GM21576 (cell line): Measurements from ENCODE around the gene LRIT2.

Experiments used
- ATAC-seq: cut with Tn5 transposase; IDR thresholded peaks from one replicate; pipeline ENCODE4 v1.9.1; 2021; ENCODE audit warnings: mild to moderate bottlenecking, moderate library complexity; ENCODE audit not compliant: unreplicated experiment

LRIT2 gene

DNA sequence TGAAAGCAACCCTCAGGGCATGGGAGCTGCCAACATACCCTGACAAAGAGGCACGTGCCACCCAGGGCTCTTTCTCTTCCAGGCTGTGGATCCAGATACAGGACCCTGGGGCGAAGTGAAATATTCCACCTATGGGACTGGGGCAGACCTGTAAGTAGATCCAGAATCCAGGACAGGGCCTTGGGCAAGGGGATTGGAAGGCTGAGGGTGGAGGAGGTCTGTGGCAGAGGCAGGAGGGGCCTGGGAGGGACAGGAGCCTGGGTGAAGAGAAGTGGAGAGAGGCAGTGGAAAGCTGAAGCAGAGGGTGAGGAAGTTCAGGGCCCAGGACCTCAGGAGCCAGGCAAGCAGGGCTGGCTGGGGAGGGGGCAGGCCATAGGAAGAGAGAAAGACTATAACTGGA is 13.8 kb downstream of the LRIT2 start:
- ATAC-seq: no peak

DNA sequence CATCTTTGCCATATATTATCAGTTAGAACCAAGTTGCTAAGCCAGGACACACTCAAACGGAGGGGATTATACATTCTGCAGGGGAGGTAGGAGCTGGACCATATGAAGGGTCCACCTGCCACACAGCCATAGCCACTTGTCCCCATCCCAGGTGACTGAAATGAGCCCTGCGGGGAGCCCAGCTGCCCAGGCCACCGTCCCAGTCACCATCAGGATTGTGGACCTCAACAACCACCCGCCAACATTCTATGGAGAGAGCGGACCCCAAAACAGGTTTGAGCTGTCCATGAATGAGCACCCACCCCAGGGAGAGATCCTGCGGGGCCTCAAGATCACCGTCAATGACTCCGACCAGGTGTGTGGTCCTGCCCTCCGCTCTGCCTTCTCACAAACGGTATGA is 17.3 kb downstream of the LRIT2 start:
- ATAC-seq: no peak

DNA sequence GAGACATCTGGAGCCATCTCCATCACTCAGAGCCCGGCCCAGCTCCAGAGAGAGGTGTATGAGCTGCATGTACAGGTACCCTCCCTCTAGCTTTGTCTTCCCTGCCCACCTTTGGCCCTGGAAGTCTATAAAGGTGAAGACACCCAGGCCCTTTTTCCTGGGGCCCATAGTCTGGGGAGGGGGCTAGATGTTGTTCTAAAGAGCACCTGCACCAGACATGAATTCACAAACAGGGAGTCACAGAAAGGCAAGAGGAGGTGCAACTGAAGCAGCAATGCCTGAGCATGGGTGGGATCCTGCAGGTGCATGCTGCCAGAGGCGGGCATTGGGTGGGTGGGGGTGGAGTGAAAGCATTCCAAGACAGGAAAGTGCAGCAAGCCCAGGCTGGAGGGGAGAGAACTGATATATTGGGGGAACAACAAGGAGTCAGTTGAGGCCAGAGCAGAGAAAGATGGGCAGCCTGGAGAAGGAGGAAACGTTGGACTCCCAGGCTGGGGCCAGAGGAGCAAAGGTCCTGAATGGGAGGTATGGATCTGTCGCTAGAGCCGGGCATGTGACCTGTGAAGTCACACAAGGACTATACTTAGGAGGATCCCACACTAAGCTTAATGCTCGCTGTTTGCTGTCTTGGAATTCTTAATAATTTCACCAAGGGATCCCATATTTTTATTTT is 19.4 kb downstream of the LRIT2 start:
- ATAC-seq: no peak

DNA sequence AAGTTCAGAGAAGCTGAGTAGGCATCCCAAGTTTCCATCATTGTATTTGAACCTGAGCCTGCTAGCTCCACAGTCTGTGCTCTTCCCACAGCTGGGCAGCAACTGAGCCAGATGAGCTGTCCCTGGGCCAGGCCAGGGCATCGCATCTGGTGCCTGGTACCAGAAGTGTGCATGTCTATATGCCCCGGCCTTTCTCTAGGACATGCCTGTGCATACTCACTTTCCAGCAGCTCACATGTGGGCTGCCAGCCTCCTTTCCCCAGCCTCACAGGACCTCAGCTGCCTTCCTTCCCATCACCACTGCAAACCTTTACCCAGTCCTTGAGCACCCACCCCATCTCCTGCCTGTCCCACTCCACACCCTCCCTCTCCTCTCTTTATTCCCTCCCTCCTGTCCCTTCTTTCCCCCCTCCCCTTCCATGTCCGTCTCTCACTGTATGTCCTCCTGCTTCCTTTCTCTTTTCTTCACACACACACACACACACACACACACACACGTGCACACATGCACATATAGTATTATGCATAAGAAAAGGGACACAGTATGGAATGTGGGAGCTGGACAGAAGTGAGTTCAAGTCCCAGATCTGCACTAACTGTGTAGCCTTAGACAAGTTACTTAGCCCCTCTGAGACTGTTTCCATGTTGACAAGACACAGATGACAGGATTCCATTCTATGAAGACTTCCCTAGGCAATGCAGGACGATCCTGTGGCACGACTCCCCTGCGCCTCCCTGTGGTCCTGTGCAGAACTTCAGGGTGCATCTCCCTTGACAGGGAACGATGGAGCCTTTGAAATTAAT is 20.1 kb downstream of the LRIT2 start:
- peak; percentile 83 for ATAC-seq

DNA sequence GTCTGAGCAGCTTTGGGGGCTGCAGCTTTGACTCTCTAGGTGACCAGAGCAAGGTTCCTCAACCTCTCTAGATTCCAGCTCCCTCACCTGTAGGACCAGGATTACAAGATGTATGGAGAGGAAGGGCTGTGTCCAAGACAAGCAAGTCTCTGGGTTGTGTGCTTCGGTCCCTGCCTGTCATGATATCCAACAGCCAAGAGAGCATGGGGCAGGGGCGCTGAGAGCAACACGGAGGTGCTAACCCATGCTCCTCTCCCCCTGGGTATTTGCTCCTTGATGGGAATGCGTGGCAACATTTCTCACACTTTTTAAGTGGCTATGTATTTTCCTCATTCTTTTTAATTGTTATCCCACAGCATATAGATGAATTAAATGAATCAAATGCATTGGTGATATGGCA is 20.7 kb downstream of the LRIT2 start:
- ATAC-seq: no peak

DNA sequence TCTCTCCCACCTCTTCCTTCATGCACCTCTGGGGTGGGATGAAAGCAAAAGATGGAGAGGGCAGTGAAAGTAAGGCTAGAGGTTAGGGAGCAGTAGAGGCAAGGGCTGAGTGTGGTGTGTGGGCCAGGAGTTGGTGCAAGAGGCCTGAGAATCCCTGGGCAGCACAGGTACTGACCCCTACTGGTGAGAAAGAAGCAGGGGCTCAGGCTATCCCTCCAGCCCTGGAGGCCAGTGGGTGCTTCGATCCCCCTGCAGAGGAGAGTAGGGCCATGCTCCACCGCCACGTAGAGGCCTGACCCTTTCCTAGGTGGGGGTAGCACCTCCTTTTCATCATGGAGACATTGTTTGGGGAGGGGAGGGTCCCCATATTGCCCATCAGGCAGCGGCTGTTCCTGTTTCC is 21.2 kb downstream of the LRIT2 start:
- ATAC-seq: peak; percentile 50

DNA sequence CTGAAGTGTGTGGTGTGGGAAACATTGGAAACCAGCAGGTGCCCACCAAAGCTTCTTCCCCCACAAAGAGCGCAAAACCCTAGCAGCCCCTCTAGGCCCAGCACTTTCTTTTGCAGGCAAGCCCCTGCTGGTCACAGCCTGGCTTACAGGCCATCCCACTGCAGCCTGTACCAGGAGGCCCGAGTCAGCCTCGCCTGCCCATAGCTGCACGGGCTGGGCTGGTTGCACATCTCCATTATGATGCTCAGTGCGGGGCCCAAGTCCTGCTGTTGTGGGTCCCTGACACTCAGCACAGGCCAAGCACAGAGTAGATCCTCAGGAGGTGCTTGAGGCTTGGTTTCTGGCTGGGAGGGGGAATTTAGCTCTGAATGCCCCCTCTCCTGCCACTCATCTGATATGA is 23.0 kb downstream of the LRIT2 start:
- no peak for ATAC-seq

DNA sequence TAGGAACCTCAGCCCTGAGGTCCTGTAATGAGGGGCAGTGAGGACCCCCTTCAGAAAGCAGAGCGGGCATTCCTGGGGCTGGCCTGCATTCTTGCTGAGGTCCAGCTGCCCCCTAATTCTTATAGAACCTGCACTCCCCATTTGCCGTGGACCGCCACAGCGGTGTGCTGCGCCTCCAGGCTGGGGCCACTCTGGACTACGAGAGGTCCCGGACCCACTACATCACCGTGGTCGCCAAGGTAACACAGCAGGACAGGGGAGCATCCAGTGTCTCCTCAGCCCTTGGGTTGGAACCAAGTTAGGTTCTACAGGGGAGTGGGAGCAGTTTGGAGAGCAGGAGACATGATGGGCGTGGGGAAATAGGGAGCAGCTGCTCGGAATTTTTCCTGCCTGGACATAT is 23.7 kb downstream of the LRIT2 start:
- no peak for ATAC-seq

DNA sequence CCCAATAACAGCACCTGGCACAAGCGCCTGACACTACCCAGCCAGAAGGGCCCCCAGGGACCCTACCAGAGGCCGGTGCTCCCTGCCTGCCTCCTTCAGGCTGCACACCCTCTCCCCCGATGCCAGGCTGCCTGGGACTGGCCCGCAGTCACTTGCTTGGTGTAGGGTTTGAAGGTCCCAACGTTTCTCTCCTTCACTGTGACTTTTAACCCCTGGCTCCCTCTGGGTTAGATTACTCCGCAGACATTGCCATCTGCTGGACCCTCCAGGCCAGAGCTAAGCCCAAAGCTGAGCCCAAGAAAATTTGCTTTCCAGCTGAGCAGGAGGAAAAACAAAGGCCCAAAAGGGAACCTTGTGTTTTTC is 24.1 kb downstream of the LRIT2 start:
- ATAC-seq: no peak

DNA sequence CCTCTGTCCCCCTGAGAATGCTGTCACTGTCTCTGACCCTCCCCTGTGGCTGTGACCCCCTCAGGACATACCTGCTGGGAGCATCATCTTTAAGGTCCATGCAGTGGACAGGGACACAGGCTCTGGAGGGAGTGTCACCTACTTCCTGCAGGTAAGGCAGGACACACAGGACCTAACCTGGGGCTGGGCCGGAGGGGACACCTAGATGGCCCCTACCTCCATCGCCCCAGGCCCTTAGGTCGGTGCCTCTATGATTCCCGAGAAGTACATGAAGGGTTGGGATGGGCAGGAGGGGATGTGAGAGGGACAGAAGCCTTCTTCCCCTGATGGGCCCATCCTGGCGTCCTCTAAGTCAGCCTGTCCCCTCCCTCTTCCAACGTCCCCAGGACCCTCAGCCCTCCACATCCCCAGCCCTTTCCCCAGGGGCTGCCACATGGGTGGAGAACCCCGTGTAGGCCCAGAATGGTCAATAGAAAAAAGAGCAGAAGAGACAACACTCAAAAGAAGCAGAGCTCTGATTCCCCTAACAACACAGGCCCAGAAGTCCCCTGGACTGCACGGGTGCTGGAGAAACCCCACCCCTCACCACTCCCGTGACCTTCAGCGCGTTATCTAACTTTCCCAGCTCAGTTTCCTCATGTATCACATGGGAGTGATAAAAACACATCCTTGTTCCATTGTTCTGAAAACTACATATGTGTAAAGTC is 24.7 kb downstream of the LRIT2 start:
- no peak for ATAC-seq

DNA sequence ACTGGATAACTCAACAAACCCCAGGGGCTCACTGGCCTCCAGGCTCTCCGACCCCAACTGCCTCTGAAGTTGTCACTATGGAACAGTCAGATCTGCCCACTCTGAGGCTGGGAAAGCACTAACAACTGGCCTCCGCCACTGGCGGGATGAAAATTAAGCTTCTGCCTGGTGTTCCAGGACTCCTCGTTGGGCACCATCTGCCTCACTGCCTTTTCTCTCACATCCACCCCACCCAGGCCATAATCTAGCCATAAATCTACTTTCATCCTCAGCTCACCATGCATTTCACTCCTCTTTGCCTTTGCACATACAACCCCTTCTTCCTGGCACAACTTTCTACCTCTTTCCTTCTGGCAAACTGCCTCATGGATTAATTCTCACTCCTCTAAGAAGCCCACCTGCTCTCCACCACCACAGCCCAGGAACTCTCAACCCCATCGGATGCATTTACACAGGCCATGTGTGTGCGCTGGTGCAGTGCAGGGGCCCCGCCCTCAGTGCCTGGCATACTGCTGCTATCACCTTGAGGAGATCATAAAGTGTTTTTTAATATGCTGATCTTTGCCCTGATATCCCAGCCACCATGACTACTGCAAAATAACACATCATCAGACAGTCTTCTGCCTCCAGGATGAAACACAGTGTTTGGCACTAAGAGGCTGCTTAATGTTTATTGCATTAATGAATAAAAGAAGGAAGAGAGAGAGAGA is 27.0 kb downstream of the LRIT2 start:
- no peak for ATAC-seq

DNA sequence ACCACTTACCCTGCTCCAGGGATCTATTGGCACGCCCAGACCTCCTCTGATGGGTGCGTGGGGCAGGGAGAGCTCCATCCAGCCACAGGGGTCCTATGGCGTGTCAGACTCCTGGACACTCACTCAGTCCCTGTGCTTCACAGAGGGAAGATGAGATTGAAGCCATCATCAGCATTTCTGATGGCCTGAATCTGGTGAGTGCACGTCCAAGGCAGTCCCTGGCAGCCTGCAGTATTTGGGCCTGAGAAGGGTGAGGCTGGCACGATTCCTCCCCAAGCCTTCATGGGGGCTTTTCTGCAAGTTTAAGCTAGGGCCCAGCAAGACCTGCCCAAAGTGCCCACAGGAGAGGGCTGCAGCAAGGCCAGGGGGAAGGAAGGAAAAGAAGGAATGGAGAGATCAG is 27.7 kb downstream of the LRIT2 start:
- ATAC-seq: no peak

DNA sequence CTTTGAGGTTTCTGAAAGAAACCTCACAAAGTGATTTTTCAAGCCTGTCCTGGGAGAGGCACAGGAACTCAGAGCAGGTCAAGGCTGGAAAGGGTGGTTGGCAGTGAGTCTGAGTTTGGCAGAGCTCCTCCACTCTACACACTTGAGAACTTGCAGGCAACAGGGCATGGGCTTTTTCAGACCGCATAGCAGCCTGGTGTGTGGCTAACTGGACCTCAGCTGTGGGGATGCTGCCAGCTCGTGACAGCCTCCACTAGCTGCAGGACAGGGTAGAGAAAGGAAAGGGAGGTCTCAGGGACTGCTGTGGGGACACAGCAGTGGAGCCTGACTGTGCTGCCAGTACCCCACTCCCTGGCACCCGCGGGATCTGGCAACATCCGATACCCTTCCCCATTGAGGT is 28.4 kb downstream of the LRIT2 start:
- ATAC-seq: no peak

DNA sequence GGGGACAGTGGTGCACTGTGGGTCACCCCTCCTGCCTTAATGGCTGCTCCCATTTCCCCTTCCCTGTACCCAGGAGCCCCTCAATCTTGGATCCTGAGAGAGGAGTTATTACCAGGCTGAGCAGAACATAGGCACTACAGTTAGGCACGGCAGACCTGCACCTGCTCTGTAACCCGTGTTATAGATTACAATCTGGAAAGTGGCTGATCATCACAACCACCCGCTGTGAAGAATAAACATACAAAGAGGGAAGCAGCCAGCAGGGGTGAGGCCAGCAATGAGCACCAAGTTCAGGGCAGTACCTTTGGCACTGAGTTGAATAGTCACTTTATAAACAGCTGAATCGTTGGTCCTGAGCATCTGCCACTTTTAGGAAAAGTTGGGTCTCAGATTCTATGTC is 29.3 kb downstream of the LRIT2 start:
- no peak for ATAC-seq

DNA sequence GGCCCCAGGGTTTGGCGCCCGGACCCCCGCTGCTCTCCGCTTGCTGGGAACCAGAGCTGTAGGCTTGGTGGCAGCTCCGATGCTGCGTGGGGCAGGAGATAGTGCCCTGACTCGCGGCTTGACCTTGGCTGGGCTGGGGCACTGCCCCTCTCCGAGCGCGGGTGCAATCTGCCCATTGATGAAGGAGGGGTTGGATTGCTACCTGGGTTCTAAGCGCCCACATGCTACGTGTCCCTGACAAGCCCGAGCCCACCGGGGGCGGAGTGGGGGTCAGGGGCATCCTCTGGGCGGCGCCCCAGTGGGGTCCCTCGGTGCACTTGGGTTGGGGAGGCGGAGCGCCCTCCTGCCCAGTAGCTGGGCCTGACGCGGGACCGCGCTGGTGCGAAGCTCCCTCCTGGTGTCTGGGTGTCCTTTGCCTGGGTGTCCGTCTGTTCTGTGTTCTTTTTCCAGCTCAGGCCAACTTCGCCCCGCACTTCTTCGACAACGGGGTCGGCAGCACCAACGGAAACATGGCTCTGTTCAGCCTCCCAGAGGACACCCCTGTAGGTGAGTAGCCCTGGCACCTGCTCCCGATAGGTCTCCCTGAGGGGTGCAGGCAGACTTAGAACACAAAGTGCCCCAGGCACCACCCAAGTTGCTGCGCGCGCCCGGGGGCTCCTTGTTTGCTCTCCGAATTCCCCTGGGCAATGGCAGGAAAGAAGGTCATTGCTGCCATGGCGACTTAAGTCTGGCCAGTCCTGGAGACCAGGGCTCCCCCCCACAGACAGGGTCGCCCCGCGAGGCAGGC is 30.1 kb downstream of the LRIT2 start:
- no peak for ATAC-seq

DNA sequence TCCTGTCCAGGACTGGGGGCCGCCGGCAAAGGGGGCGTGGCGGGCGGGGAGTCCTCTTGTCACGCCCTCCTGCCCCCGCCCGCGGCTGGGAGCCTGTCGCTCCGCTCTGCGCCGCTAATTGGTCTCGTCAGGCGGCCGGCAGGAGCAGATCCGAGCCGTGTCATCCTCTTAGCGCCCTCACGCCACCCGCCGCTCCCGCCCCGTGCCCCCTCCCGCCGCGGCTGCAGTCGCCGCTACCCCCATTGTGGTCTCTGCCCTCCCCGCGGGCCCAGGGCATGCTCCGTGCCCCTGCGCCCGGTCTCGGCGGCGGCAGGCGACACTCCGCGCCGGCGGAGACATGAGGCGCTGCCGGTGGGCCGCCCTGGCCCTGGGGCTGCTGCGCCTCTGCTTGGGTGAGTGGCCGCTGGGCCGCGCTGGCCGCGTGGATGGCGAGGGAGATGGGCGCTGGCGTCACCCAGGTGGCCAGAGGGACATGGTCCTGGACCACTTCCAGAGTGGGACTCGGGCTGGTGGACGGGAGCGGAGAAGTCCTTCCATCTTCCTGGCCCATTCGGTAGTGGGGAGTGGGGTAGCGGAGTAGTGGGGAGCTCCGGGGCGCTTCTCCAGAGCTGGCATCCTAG is 30.8 kb downstream of the LRIT2 start, which contains the start of gene CDHR1:
CDHR1 (plus strand) TSS at position 114 of the 620 bp plus-strand sequence; CDS start at position 338, 224 bp downstream.
- ATAC-seq: peak; percentile 81

DNA sequence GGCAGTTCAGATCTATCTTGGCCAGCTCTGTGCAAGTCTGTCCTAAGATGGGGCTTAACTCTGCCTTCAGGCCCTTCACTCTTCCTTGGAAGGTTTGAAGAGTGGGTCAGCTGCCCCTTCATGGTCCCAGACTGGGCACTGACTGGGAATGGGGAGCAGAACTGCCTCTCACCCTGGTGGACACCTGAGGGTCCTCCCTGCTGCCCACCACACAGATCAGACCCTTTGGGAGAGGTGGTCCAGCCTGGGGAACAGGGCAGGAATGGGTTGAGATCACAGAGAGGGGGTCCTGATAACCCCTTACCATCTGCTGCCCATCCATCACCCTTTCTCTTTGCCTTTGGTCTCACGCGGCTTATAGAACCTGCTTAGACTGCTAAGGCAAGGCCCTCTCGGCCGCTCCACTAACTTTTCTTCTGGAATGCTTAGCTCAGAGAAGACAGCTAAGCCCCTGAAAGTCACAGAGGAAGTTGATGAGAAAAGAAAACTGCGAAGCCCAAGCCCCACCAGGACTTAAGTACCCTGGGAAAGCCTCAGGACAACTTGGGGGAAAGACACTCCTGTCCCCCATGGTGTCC is 31.4 kb downstream of the LRIT2 start:
- no peak for ATAC-seq

DNA sequence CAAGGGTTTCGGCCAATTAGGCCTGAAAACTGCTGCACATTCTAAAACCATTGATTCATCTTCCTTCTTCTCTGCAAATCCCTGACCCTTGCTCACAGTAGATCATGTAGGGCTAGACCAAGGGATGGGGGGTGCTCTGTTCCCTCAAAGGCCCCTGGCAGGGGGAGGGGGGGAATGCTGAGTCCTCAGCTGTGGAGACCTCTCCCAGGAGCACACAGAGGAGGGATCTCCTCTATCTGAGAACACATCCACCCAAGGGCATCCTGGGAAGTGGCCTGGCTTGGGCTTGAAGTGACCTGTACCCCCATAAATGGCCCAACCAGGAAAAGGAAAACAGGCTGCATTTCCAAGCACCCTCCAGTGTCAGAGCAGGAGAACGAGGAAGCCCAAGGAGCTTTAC is 32.0 kb downstream of the LRIT2 start:
- no peak for ATAC-seq

DNA sequence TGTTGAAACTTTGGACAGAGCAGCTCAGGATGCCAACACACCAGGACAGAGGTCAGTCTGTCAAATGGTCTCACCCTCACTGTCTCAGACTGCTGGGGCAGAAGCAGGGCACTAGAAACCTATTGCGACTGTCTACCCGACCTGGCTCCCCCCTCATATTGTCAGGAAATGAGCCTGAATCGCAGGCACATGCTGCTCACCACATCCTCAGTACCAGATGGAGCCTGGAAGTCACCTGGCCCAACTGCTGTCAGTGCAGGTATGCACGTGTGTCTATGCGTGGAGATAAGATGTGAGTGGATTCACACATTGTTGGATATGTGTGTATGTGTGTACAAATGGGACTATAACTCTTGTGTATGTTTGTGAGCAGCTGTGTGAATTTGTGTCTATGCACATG is 34.2 kb downstream of the LRIT2 start:
- ATAC-seq: no peak

DNA sequence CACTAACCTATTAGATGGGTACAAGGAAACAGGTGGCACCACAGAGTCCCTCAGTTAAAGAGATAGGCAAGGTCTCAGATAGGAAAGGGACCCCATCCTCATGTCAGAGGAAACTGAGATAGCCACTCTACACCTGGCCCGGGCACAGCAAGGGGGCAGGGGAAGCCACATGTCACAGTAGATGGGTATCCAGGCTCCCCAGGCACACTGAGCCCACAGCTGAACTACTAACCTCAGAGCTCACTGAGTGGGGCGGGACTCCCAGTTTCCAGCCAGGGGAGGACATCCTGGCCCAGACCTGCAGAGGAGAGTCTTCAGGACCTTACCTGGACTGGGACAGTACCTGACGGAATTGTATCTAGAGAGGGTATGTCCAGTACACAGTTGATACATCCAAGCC is 34.7 kb downstream of the LRIT2 start:
- ATAC-seq: no peak
